Activated effector memory CD4-positive, alpha-beta T cell treated with Interleukin-2 at 50 U/mL for 16 hours (primary cell): ENCODE data around the gene GRIK3.
"Not testable (repeated sequence)": the region's sequence is repeated elsewhere in the genome, so short reads cannot be mapped to it uniquely, and the experiment has no call there.

Source experiments
- DNase-seq: peaks from one replicate; pipeline ENCODE4 v3.0.0-alpha.2; 2020

GRIK3 gene

DNA sequence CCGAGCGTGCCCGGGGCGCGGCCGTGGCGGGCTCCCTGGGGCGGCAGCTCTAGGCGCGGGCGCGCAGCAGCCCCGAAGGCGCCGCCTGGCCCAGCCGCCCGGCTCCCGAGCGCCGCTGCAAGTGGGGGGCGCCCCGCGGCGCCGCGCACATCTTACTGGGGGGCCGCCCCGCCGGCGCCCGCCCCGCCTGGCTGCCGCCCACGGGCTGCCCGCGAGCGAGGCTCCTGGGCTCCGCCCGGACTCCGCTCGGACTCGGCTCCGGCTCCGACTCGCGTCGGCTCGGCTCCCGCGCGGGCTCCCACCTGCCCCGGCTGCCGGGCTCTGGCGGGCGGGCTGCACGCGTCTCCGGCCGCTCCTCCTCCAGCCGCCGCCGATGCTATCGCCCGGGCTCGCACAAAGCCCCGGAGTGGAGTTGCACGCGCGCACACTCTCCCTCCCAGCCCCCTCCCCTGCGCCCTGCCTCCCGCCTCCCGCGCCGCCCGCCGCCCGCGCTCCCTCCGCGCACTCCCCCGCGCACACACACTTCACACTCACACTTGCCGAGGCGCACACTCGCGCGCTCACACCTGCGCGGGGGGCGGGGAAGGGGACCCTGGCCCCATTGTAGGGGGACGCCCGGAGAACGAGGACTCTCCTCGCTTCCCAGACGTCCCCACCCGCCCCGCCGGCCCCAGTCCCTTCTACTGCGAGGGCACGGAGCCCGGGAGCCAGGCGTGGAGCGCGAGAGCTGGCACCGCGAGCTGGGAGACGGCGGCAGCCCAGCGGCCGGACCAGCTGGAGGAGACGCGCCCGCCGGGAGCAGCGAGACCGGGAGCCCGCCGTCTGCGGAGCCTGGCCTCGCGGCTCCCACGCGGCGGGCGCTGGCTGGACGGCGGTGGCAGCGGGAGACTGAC, at the start of gene GRIK3:
Gene GRIK3 (minus strand): TSS at position 395 of the 893 bp plus-strand sequence. CDS start 407 bp downstream, outside the sequence.
- DNase-seq = no peak

DNA sequence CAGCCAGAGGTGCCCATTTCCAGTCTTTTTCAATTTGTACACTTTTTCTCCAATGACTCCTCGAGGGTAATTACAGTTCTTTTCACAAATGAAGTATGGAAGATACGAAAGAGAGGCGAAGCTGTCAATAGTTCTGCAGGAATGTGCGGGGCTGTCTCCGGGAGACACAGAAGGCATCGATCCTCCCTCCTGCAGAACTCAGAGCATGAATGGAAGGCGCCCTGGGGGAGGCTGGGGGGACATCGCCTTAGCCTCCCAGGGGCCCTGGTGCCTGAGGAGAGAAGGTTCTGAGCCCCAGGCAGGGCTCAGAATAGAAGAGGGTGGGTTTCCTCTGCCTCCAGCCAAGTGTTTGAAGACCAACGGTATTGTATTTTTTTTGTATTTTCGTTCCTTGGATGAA, 49.7 kb upstream of the GRIK3 start:
- no peak for DNase-seq

DNA sequence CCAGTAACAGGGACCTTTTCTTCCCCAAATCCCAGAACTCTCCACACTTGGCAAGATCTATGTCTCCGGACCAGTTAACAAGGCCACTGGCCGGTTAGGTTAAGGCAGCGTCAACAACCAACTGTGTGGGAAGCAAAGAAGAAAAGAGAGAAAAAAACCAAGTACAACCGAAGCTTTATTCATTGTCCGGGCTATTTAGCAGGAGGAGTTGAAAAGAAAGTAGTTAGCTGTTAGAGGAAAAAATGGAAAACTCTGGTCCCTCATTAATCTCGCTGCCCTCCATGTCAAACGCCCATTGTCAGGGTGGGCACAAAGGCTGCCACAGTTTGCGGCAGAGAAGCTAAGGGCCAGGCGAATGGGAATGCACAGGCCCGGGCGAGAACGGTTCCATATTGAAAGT, 49.3 kb upstream of the GRIK3 start:
- DNase-seq = no peak

DNA sequence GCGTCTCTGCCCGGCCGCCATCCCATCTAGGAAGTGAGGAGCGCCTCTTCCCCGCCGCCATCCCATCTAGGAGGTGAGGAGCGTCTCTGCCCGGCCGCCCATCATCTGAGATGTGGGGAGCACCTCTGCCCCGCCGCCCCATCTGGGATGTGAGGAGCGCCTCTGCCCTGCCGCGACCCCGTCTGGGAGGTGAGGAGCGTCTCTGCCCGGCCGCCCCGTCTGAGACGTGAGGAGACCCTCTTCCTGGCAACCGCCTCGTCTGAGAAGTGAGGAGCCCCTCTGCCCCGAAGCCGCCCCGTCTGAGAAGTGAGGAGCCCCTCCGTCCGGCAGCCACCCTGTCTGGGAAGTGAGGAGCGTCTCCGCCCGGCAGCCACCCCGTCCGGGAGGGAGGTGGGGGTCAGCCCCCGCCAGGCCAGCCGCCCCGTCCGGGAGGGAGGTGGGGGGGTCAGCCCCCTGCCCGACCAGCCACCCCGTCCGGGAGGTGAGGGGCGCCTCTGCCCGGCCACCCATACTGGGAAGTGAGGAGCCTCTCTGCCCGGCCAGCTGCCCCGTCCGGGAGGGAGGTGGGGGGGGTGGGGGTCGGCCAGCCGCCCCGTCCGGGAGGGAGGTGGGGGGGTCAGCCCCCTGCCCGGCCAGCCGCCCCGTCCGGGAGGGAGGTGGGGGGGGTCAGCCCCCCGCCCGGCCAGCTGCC, 46.1 kb upstream of the GRIK3 start:
- DNase-seq = not testable (repeated sequence)

DNA sequence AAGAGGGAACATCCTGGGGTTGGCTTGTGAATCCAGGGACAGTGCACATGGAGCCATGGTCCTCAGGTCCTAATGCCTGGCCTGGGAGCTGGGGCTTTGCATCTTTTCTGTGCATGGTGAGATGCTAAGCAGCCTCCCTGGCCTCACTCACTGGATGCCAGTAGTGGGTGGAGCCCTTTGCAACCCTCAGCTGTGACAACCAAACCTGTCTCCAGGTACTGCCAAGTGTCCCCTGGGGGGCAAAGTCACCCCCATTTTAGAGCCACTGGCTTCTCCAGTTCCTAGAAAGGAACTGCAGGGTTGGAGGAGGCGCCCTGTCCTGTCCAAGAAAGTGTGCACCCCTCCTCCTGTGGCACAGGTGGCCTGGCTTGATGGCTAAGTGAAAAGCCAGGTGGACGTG, 44.6 kb upstream of the GRIK3 start:
- DNase-seq = no peak

DNA sequence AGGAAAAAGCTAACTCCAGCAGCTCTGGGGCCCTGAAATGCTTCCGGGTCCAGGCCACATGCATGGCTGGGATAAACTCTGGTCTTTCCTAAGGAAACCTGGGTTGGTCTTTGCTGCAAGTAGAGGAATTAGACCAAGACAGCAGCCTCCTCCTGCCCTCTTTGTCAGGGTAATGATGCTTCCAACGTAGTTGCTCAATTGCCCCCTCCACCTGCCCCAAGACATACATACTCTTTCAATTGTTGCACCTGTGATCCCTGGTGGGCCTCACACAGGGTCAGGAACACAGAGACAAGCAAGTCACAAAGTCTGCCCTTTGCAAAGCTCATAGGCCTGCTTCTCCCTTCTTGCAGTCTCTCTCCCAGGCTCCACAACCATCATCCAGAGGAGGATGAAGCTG, 41.9 kb upstream of the GRIK3 start:
- DNase-seq = no peak

DNA sequence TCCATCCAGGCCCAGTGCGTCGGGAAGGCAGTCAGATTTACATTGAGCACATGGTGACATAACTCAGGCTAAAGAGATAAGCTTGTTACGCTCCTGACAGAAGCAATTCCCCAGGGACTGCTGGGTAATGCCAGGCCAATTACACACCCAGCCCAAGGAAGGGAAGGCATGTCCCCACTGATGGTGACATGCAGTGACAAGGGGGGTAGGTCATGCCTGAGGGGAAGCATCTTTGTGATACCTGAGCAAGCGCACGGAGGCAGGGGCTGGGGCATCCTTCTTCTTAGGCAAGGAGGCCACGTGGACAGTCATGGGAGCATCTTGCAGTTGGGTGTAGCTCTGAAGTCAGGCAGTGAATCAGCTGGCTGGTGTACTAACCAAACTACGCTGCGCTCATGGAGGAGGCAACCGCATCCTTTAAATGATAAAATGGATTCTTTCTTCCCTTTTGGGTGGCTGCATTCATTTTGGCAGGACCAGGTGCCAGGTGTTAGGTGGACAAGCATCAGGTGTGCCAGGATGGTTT, 39.6 kb upstream of the GRIK3 start:
- no peak for DNase-seq

DNA sequence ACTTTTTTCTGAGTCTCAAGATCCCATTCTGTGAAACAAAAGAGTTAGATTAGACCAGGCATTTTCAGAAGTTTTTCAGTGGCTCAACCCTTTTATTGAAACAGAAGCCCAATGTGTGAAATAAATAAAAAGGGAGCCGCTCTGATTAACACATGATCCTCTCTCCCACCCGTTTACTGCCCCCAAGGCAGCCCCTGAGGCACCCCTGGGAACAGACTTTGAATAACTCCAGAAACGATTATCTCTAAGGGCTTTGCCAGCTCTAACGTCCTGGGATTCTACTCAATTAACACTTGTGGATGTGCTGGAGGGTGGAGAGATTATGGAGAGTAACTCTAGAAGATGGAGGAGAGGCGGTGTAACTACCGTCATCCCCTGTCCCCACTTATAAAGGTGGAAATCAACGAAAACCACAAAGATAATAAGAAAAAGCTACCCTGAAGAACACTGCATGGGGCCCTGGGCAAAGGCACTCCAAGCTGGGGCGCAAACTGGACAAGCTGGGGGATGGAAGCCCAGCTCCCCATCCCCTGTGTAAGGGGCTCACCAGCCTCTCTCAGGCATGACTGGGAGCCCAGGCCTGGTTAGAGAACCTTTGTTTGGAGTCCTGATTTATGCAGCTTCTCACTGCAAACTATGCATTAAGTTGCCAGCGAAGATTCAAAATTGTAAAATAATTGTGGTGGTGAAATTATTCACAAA, 39.0 kb upstream of the GRIK3 start:
- no peak for DNase-seq

DNA sequence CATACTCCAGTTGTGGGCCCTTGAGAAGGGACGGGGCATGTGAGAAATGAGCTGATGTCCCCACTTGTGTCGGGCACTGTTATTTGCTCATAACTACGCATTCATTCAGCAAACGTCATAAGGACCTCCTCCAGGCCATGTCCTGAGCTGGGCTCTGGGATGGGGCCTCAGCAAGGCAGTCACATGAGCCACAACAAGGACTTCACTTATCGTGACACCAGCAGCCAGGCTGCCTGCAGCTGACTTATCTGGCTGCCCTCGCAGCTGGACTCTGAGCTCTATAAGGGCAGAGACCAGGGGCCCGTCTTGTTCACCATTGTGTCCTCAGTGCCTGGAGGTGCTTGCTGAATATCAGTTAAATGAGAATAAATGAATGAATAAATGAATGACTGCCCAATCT, 37.5 kb upstream of the GRIK3 start:
- no peak for DNase-seq

DNA sequence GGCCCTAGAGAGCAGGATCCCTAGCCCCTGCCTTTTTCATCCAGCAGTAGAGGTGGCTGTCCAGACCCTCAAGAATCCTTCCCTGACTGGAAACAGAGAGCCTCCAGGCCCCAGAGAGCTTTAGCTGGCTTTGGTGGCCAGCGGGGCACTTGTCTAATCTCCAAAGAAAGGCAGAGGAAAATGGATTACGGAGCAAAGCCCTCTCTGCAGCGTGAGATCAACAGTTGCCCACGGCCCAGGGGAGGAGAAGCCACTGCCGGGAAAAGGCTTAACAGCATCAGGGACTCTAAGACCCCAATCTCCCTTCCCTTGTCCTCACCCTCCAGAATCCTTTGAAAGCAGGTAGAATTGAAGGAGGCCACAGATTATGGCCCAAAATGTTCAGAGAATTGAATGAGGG, 35.8 kb upstream of the GRIK3 start:
- DNase-seq = no peak

DNA sequence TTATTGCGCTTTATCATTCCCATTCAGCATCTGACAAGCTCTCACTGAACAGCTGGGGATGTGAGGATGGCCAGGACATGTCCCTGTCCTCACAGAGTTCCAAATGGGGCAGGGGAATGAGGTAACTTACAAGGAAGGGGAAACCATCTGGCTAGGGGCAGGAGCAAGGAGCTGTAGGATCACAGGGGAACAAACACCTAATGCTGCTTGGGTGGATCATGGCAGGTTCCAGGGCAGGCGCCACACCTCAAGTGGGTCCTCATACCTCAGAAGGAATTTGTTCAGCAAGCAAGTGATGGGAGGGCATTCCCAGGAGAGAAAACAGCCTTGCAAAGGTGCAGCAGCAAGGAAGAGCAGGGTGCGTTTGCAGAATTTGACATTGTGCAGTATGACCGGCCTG, 35.1 kb upstream of the GRIK3 start:
- no peak for DNase-seq

DNA sequence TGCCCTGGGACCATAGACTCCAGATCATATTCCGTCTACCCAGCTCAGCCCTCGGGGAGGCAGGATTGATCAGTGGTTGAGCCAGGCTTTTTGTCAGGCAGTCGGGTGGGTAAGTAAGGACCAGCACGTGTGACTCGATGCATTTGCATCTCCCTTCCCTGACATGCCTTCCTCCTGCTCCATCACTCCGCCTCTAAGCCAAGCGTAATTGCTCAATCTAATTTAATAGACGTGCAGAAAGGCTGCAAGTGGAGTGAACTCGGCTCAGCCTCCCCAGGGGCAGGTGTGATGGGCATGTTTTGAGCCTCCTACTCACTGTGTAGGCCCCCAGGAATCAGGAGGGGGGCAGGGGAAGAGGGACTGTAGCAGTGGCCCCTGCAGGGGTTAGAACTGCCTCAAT, 34.6 kb upstream of the GRIK3 start:
- no peak for DNase-seq

DNA sequence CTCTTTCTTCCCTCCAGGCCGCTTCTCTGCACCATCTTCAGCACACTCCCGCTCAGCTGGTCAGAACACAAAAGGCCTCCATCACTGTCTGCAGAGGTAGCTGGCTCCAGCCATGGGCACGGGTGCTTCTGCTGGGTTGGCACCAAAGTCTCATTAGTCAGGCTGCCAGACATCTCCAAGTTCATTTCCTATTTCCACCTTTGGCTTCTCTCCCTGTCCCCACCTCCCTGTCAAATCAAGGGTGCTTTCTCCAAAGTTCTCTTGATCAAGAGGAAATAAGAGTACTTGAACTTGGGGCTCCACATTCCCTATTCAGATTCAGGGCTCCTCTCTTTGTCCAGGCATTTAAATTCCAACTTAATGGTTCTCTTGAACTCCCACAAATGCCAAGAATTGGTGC, 33.9 kb upstream of the GRIK3 start:
- DNase-seq = no peak

DNA sequence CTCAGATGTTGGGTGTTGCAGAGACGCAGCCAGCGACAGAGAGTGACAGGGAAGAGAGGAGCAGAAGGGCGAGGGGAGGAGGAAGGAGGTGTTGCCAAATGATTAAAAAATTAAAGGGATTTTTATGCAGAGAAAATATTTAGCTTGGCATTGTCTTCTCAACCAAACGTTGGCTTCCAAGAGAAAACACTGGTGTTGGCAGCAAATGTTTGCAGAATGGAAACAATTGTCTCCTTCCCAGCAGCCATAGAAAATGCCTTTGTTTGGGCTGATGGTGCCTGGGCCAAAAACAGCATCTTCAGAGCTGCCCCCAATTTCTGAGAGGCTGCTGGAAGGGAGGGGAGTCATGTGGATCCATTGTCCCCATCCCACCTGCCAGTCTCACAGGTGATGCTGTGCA, 29.7 kb upstream of the GRIK3 start:
- DNase-seq = no peak

DNA sequence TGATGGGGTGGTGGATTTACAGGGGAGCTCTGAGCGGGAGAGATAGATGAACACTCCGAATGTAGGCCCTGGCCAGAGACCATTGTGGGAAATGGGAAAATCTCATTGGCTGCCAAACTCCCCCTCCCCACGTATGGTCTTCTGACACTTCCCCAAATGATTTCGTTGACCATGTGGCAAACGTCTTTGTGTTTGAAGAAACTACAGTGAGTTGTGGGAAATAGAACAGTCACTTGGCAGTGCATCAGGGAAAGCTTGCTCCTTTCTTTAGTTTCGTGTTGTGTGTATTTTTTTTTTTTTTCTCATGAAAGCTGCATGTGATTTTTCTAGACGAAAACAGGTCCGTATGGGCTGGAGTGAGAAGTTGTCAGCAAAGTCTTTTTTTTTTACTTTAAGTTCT, 25.0 kb upstream of the GRIK3 start:
- DNase-seq = no peak

DNA sequence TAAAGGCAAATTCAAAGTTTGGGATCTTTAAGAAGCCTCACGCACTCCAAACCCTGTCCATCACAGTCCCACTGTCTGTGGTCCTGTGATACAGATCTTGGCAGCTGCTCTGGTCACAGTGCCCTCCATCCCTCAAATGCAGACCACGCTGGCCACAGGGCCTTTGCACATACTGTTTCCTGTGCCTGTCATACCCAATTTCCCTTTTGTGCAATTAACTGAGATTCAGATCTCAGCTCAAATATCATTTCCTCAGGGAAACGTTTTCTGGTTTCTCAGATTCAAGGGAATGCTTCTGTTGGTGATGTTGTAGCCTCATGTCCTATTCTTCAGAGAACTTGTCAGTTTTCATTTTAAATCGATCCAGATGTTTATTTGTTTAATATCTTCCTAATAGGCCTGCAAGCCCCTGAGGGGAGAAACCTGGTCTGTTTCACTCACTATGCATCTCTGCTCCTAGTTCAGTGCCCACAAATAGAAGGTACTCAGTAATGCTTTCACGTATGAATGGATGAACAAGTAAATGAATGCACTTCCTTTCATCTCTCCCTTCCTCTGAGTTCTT, 24.2 kb upstream of the GRIK3 start:
- DNase-seq = no peak

DNA sequence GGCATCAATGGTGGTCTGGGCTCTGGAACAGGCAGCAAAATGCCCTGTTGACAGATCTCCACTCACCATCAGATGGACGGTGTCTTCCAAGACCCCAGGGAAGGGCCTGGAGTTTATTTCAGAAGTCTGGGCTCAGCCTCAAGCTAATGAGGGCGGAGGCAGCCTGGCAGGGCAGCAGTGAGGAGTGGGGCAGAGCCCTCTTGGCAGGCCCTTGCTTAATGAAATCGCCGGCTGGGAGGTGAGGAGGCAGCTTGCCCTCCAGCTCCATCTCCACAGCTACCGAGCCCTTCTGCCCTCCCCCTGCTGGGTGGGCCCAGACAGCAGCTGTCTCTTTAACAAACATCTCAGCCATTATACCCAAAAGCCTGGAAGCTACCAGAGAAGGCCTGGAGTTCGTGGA, 22.0 kb upstream of the GRIK3 start:
- no peak for DNase-seq

DNA sequence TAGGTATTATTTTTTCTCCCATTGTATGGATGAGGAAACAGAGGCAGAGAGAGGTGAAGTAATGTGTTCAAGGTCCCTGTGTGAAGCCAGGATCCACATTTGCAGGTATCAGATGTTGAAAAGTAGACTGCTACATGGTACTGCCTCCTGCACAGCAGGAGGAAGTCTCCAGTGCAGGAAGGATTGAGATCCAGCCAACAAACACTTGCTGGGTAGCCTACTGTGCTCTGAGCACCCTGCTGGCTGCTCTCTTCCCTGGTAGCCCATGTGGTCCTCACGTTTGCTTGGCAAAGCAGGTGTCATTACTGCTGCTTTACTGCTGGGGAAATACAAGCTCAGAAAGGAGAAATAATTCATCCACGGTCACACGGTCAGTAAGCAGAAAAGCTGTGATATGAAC, 21.3 kb upstream of the GRIK3 start:
- DNase-seq = no peak

DNA sequence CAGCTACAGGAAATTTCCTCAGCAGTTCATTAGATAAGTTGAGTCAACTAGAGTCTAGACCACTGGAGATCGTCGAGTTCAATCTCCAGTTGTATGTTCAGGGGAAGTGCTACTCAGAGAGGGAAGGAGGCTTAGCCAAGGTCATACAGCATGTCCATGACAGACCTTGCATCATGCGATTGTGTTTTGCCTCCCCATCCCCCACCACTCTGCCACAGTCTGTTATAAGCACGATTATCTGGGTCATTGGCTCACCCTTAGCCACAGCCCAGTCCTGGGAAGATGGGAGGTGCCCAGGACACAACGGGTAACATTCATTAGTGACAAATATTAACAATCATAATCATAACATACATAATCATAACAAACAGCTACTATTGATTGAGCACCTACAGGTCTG, 18.9 kb upstream of the GRIK3 start:
- no peak for DNase-seq

DNA sequence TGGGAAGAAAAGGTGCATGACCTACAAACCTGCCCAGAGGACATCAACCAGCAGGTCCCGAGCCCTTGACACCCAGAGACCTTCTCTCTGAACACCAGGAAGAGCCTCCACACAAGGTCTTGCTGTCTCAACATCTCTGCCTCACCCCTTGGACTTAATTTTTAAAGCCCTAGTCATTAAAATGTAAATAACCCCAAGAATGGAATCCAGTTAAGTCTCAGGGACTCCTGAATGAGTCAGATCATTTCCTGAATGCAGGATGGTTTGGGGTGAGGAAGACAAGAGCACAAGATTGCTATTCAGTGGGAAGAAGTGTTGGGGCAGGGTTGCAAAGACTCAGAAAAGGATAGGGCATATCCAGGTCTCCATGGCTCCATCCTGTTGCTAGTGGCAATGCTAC, 17.8 kb upstream of the GRIK3 start:
- DNase-seq = no peak

DNA sequence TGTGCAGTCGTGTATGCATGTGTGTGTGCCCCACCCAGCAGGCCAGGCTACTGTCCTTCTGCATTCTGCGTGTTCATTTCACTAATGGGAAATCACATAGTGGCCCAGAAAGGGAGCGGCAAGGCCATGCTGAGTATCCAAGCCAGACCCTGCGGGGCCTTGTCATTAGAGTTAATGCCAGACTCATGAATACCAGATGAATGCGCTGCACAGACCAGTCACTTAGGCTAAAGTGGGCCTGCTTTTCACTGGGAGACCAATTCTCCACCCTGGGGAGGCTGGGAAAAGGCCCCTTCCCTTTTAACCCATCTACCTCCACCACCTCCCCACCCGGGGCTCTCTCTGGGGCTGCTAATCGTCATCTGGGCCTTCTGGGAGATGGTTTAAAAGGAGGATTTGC, 17.0 kb upstream of the GRIK3 start:
- DNase-seq = no peak

DNA sequence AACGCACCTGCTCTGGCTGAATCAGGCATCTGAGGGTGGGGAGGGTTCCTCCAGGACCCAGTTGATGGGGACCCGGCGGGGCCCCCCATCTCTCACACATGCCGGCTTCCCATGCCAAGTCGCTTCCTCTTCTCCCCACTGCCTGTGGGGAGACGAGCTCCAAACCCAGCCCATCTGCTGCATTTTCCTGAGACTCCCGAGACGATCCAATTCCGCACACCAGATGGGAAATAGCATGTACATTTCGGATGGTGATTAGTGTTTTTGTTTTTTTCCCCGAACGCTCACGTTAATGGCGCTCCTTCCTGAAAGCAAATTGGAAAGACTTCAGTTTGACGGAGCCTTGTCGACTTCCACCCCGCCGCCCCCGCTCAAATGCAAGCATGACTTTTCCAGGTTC, 13.2 kb upstream of the GRIK3 start:
- DNase-seq = no peak

DNA sequence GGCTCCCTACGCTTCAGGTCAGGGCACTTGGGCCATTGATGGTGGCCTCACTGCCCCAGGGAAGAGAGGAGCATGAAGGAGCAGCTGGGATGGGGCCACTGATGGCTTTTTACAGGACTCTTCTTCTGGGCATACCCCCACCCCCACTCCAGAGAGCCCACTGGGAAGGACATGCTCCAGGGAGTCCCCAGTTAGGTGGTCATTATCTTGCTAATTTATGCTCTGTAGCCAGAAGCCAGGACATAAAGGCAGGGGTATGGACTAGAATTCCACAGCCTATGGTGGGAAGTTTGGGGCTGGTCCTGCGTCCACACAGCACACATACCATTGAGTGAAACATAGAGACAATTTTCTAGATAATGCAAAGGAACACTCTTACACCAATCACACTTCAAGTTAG, 8.8 kb upstream of the GRIK3 start:
- no peak for DNase-seq
